ENCODE results near the gene ING2. TPM values are rescaled to one million over a fixed set of nuclear protein-coding genes. Genes with fewer than 3 reads are reported as not detected.
"Not testable (repeated sequence)": the region's sequence is repeated elsewhere in the genome, so short reads cannot be mapped to it uniquely, and the experiment has no call there.

Gene ING2
- polyA plus RNA-seq, 2 donors = 9.0 to 14.8 TPM

- H3K36me3 ChIP-seq (ENCODE audit: control insufficient read depth in 2 of 2, insufficient read depth in 2 of 2, low read length in 1 of 2) = no peaks in the 10 kb centered on the region
- no peak overlapping the region for H3K27ac ChIP-seq (ENCODE audit: low read depth in 2 of 2, low read length in 1 of 2)
- H3K27me3 ChIP-seq (ENCODE audit: control insufficient read depth in 1 of 2, insufficient read depth in 2 of 2, low read length in 2 of 2) = no peaks in the 10 kb centered on the region
- 57 to 62% methylated on average over 4 of the region's 4 CpGs for WGBS, 2 donors
- no peak overlapping the region for H3K4me3 ChIP-seq (ENCODE audit: low read depth in 1 of 2, low read length in 2 of 2)
- no peaks in the 10 kb centered on the region for H3K9me3 ChIP-seq (ENCODE audit: control insufficient read depth in 2 of 2, insufficient read depth in 1 of 2, low read depth in 1 of 2, low read length in 1 of 2)
- no peaks in the 10 kb centered on the region for H3K4me1 ChIP-seq (ENCODE audit: control insufficient read depth in 2 of 2, insufficient read depth in 2 of 2, low read length in 1 of 2)
These were observed 34.0 kb upstream of the ING2 start for GRCh38 chr4:183470821-183471220.

DNA sequence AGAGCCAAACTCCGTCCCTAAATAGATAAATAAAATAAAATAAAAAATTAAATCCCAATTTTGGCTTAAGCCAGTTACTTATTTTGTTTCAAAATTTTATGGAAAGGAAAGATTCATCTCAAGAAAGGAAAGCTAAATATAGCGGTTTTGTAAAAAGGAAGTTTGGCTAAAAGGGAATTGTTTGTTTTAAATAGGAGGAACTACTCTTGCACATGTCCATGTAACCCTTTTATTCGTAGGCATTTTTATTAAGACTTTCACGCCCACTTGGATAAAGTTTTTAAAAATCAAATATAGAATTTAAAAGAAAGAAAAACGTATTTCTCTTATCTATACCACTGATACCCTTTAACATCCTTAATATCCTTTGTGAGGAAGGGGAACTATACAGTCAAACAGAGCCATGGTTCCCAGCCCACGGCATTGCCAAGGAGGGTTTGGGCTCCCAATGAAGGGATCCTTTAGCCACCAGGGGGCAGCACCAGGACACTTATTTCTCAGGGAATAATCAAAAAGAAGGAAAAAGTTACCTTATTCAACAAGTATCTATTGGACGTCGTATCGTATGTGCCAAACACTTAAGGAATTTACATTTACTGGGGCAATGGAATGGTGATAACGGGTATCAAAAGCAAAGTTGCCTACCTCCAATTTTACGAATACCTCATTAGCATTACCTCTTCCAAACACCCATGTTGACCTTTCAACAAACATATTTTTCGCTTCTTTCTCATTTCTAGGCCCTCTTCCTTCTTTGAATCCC is 32.7 kb upstream of the ING2 start:
- H3K27me3 ChIP-seq (ENCODE audit: control insufficient read depth in 1 of 2, insufficient read depth in 2 of 2, low read length in 2 of 2) = no peaks in the 10 kb centered on the region
- H3K4me3 ChIP-seq (ENCODE audit: low read depth in 1 of 2, low read length in 2 of 2) = no peak overlapping the region
- 27 to 30% methylated on average over 12 of the region's 12 CpGs for WGBS, 2 donors
- no peaks in the 10 kb centered on the region for H3K4me1 ChIP-seq (ENCODE audit: control insufficient read depth in 2 of 2, insufficient read depth in 2 of 2, low read length in 1 of 2)
- H3K36me3 ChIP-seq (ENCODE audit: control insufficient read depth in 2 of 2, insufficient read depth in 2 of 2, low read length in 1 of 2) = no peaks in the 10 kb centered on the region
- no peak overlapping the region for H3K27ac ChIP-seq (ENCODE audit: low read depth in 2 of 2, low read length in 1 of 2)
- H3K9me3 ChIP-seq (ENCODE audit: control insufficient read depth in 2 of 2, insufficient read depth in 1 of 2, low read depth in 1 of 2, low read length in 1 of 2) = no peaks in the 10 kb centered on the region

- Histone ChIP-seq H3K27ac (ENCODE audit: low read depth in 2 of 2, low read length in 1 of 2) (no peak overlapping the region), H3K36me3 (ENCODE audit: control insufficient read depth in 2 of 2, insufficient read depth in 2 of 2, low read length in 1 of 2) (no peaks in the 10 kb centered on the region), H3K4me1 (ENCODE audit: control insufficient read depth in 2 of 2, insufficient read depth in 2 of 2, low read length in 1 of 2) (no peaks in the 10 kb centered on the region), H3K27me3 (ENCODE audit: control insufficient read depth in 1 of 2, insufficient read depth in 2 of 2, low read length in 2 of 2) (no peaks in the 10 kb centered on the region), H3K4me3 (ENCODE audit: low read depth in 1 of 2, low read length in 2 of 2) (no peak overlapping the region), H3K9me3 (ENCODE audit: control insufficient read depth in 2 of 2, insufficient read depth in 1 of 2, low read depth in 1 of 2, low read length in 1 of 2) (no peaks in the 10 kb centered on the region)
- 45 to 59% methylated on average over 5 of the region's 5 CpGs for WGBS, 2 donors
These were observed 26.7 kb upstream of the ING2 start for GRCh38 chr4:183478123-183478522.

DNA sequence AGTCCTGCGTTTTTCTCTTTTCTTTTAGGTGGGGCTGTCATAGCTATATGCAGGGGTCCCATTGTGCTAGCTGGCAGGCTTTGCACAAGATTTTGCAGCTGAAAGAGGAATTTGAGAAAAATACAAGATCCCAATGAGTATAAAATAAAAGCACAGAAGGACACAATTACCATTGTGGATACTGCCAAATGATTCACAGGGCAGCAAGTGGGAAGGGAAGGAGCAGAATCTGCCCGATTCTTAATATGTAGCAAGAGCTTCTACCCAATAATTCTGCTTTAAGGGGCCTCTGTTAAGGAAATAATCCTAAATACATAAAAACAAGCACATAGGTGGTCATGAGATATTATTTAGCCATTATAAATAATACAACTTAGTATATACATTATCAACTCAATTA is 25.9 kb upstream of the ING2 start:
- no peaks in the 10 kb centered on the region for H3K9me3 ChIP-seq (ENCODE audit: control insufficient read depth in 2 of 2, insufficient read depth in 1 of 2, low read depth in 1 of 2, low read length in 1 of 2)
- no peaks in the 10 kb centered on the region for H3K27me3 ChIP-seq (ENCODE audit: control insufficient read depth in 1 of 2, insufficient read depth in 2 of 2, low read length in 2 of 2)
- H3K27ac ChIP-seq (ENCODE audit: low read depth in 2 of 2, low read length in 1 of 2) = no peak overlapping the region
- no peak overlapping the region for H3K4me3 ChIP-seq (ENCODE audit: low read depth in 1 of 2, low read length in 2 of 2)
- no peaks in the 10 kb centered on the region for H3K36me3 ChIP-seq (ENCODE audit: control insufficient read depth in 2 of 2, insufficient read depth in 2 of 2, low read length in 1 of 2)
- H3K4me1 ChIP-seq (ENCODE audit: control insufficient read depth in 2 of 2, insufficient read depth in 2 of 2, low read length in 1 of 2) = no peaks in the 10 kb centered on the region
- 76 to 82% methylated on average over 2 of the region's 2 CpGs for whole genome bisulfite sequencing, 2 donors

DNA sequence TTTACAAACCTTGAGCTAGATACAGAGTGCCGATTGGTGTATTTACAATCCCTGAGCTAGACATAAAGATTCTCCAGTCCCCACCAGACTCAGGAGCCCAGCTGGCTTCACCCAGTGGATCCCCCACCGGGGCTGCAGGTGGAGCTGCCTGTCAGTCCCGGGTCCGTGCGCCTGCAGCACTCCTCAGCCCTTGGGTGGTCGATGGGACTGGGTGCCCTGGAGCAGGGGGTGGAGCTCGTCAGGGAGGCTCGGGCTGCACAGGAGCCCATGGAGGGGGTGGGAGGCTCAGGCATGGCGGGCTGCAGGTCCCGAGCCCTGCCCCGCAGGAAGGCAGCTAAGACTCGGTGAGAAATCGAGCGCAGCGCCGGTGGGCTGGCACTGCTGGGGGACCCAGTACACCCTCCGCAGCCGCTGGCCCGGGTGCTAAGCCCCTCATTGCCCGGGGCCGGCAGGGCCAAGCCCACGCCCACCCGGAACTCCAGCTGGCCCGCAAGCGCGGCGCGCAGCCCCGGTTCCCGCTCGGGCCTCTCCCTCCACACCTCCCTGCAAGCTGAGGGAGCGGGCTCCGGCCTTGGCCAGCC is 22.3 kb upstream of the ING2 start:
- not testable (repeated sequence) for H3K36me3 ChIP-seq (ENCODE audit: control insufficient read depth in 2 of 2, insufficient read depth in 2 of 2, low read length in 1 of 2); H3K4me1 ChIP-seq (ENCODE audit: control insufficient read depth in 2 of 2, insufficient read depth in 2 of 2, low read length in 1 of 2); H3K9me3 ChIP-seq (ENCODE audit: control insufficient read depth in 2 of 2, insufficient read depth in 1 of 2, low read depth in 1 of 2, low read length in 1 of 2); H3K27ac ChIP-seq (ENCODE audit: low read depth in 2 of 2, low read length in 1 of 2); H3K27me3 ChIP-seq (ENCODE audit: control insufficient read depth in 1 of 2, insufficient read depth in 2 of 2, low read length in 2 of 2); H3K4me3 ChIP-seq (ENCODE audit: low read depth in 1 of 2, low read length in 2 of 2)
- WGBS, 2 donors = 94% methylated on average over 25 to 33 of the region's 33 CpGs

DNA sequence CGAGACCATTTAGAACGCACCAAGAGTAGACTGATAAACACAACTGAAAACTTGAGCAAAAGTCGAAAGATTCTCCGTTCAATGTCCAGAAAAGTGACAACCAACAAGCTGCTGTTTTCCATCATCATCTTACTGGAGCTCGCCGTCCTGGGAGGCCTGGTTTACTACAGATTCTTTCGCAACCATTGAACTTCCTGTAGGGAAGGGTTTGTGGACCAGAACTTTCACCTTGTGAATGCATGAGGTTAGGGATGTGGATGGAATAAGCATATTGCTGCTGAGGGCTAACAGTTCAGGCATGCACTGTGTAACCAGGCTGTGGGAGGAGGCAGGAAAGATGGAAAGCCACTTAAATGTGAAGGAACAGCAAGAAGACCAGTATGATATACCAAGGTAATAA is 20.9 kb upstream of the ING2 start:
- no peak overlapping the region for H3K4me3 ChIP-seq (ENCODE audit: low read depth in 1 of 2, low read length in 2 of 2)
- WGBS, 2 donors = 91 to 92% methylated on average over 7 of the region's 7 CpGs
- no peaks in the 10 kb centered on the region for H3K9me3 ChIP-seq (ENCODE audit: control insufficient read depth in 2 of 2, insufficient read depth in 1 of 2, low read depth in 1 of 2, low read length in 1 of 2)
- no peak overlapping the region for H3K27ac ChIP-seq (ENCODE audit: low read depth in 2 of 2, low read length in 1 of 2)
- H3K4me1 ChIP-seq (ENCODE audit: control insufficient read depth in 2 of 2, insufficient read depth in 2 of 2, low read length in 1 of 2) = no peaks in the 10 kb centered on the region
- H3K27me3 ChIP-seq (ENCODE audit: control insufficient read depth in 1 of 2, insufficient read depth in 2 of 2, low read length in 2 of 2) = no peaks in the 10 kb centered on the region
- H3K36me3 ChIP-seq (ENCODE audit: control insufficient read depth in 2 of 2, insufficient read depth in 2 of 2, low read length in 1 of 2) = no peaks in the 10 kb centered on the region

- H3K4me1 ChIP-seq (ENCODE audit: control insufficient read depth in 2 of 2, insufficient read depth in 2 of 2, low read length in 1 of 2) = no peaks in the 10 kb centered on the region
- H3K4me3 ChIP-seq (ENCODE audit: low read depth in 1 of 2, low read length in 2 of 2) = no peak overlapping the region
- H3K9me3 ChIP-seq (ENCODE audit: control insufficient read depth in 2 of 2, insufficient read depth in 1 of 2, low read depth in 1 of 2, low read length in 1 of 2) = no peaks in the 10 kb centered on the region
- H3K27ac ChIP-seq (ENCODE audit: low read depth in 2 of 2, low read length in 1 of 2) = no peak overlapping the region
- H3K27me3 ChIP-seq (ENCODE audit: control insufficient read depth in 1 of 2, insufficient read depth in 2 of 2, low read length in 2 of 2) = no peaks in the 10 kb centered on the region
- WGBS, 2 donors = 85 to 86% methylated on average over 11 of the region's 11 CpGs
- H3K36me3 ChIP-seq (ENCODE audit: control insufficient read depth in 2 of 2, insufficient read depth in 2 of 2, low read length in 1 of 2) = no peaks in the 10 kb centered on the region
These were observed 19.3 kb upstream of the ING2 start for GRCh38 chr4:183485411-183486160.

DNA sequence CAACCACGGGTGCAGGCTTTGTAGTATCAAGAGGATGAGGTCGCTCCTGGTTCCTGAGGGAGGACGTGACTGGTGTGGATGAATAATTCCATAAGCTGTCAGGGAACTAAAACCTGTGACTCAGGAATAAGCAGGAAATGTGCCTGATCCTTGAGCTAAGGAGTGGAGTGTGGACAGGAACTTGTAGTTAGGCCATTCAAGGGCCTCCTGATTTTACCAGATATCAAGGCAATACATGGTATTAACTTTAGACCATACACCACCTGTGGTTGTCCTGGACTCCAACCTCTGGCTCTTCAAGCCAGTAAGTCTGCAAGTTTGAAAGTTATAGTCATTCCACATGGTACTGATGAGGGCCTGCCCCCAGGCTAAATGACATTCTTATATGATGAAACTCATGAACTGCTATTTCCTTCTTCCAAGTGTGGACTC is 12.1 kb upstream of the ING2 start:
- 78% methylated on average over 3 of the region's 3 CpGs for WGBS, 2 donors
- Histone ChIP-seq H3K27ac (ENCODE audit: low read depth in 2 of 2, low read length in 1 of 2) (no peak overlapping the region), H3K4me1 (ENCODE audit: control insufficient read depth in 2 of 2, insufficient read depth in 2 of 2, low read length in 1 of 2) (no peaks in the 10 kb centered on the region), H3K36me3 (ENCODE audit: control insufficient read depth in 2 of 2, insufficient read depth in 2 of 2, low read length in 1 of 2) (no peaks in the 10 kb centered on the region), H3K4me3 (ENCODE audit: low read depth in 1 of 2, low read length in 2 of 2) (no peak overlapping the region), H3K27me3 (ENCODE audit: control insufficient read depth in 1 of 2, insufficient read depth in 2 of 2, low read length in 2 of 2) (no peaks in the 10 kb centered on the region), H3K9me3 (ENCODE audit: control insufficient read depth in 2 of 2, insufficient read depth in 1 of 2, low read depth in 1 of 2, low read length in 1 of 2) (no peaks in the 10 kb centered on the region)

DNA sequence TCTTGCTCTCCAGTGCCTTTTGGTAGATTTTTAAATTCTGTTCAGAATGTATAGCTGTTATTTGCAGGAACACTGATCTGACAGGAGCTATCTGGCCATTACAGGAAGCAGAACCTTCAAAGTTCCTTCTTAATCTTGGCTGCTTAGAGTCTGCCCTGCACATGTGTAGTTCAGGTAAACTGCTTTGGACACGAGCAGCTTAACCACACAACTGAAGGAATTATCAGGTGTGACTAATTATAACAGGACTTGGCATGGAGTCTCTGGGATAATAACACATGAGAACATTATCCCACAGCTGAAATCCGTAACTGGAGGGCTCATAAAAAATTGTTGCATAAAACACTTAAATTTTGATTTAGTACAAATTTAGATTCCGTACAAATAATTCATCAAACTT is 11.6 kb upstream of the ING2 start:
- H3K27me3 ChIP-seq (ENCODE audit: control insufficient read depth in 1 of 2, insufficient read depth in 2 of 2, low read length in 2 of 2) = no peaks in the 10 kb centered on the region
- H3K27ac ChIP-seq (ENCODE audit: low read depth in 2 of 2, low read length in 1 of 2) = no peak overlapping the region
- H3K4me3 ChIP-seq (ENCODE audit: low read depth in 1 of 2, low read length in 2 of 2) = no peak overlapping the region
- H3K9me3 ChIP-seq (ENCODE audit: control insufficient read depth in 2 of 2, insufficient read depth in 1 of 2, low read depth in 1 of 2, low read length in 1 of 2) = no peaks in the 10 kb centered on the region
- WGBS, 2 donors = 68 to 72% methylated on average over 3 of the region's 3 CpGs
- no peaks in the 10 kb centered on the region for H3K4me1 ChIP-seq (ENCODE audit: control insufficient read depth in 2 of 2, insufficient read depth in 2 of 2, low read length in 1 of 2)
- no peaks in the 10 kb centered on the region for H3K36me3 ChIP-seq (ENCODE audit: control insufficient read depth in 2 of 2, insufficient read depth in 2 of 2, low read length in 1 of 2)

Data from esophagus (tissue), 2 donors.